T47D (cell line): ENCODE results near the gene DIS3L2.

Experiments used
- DNase-seq, 2 experiments: peaks; one replicate each; pipeline versions ENCODE4 v3.0.0 to v3.0.0-alpha.2; 2011 to 2012; ENCODE audit warnings: low read depth in 1 of 2, low spot score in 1 of 2
- JUND ChIP-seq: IDR thresholded peaks from 2 replicates; pipeline ENCODE4 v1.6.1; 2012; ENCODE audit warnings: low read depth
- in situ Hi-C: cut with HindIII; loops from 2 replicates; pipeline ENCODE4 v1.10.0; 2016; ENCODE audit warnings: low sequenced_read_pairs, low pct_unique_long_range_greater_than_20kb

DIS3L2 gene

GRCh38 chr2:232286001-232286868 lies 324.7 kb downstream of the DIS3L2 start:
- TF ChIP-seq JUND: no peak
- no peak for DNase-seq
- in situ Hi-C loops: no loop called here

GRCh38 chr2:232287316-232287715 lies 325.8 kb downstream of the DIS3L2 start:
- no peak for DNase-seq
- in situ Hi-C loops: no loop called here
- TF ChIP-seq JUND: no peak

- no peak for DNase-seq
- in situ Hi-C loops: no loop called here
- TF ChIP-seq JUND: no peak
These were observed 327.0 kb downstream of the DIS3L2 start for GRCh38 chr2:232288489-232289030.

GRCh38 chr2:232290668-232291067 lies 329.2 kb downstream of the DIS3L2 start:
- no peak for TF ChIP-seq JUND

GRCh38 chr2:232291343-232291742 lies 329.8 kb downstream of the DIS3L2 start:
- no peak for TF ChIP-seq JUND
- in situ Hi-C loops: no loop called here
- DNase-seq: no peak

More at GRCh38 chr2:232290668-232291067, 329.2 kb downstream of the DIS3L2 start:
- in situ Hi-C loops: no loop called here
- no peak for DNase-seq

- no peak for TF ChIP-seq JUND
- in situ Hi-C loops: no loop called here
- DNase-seq: peak in 1 of 2 experiments; percentile 72
These were observed 331.1 kb downstream of the DIS3L2 start for GRCh38 chr2:232292395-232293154.

- DNase-seq: no peak
- TF ChIP-seq JUND: no peak
- in situ Hi-C loops: no loop called here
These were observed 331.7 kb downstream of the DIS3L2 start for GRCh38 chr2:232293191-232293590.

GRCh38 chr2:232295971-232296370 lies 334.5 kb downstream of the DIS3L2 start:
- 0 out of 2 replicates have a peak, but pooled peaks have one; percentile 48 for TF ChIP-seq JUND
- in situ Hi-C loops: no loop called here
- peak; percentile 18 to 88 for DNase-seq

- in situ Hi-C loops: no loop called here
- DNase-seq: no peak
- TF ChIP-seq JUND: no peak
These were observed 335.4 kb downstream of the DIS3L2 start for GRCh38 chr2:232296776-232297525.

- no peak for DNase-seq
- no peak for TF ChIP-seq JUND
- in situ Hi-C loops: no loop called here
These were observed 337.6 kb downstream of the DIS3L2 start for GRCh38 chr2:232299084-232299483.

- TF ChIP-seq JUND: no peak
- DNase-seq: no peak
- in situ Hi-C loops: no loop called here
These were observed 338.6 kb downstream of the DIS3L2 start for GRCh38 chr2:232299927-232300674.
